H1 (cell line): ENCODE data around the gene TOP3B. TPM values are rescaled to one million over a fixed set of nuclear protein-coding genes. Genes with fewer than 3 reads are reported as not detected.

ENCODE experiments used
- NANOG ChIP-seq: IDR thresholded peaks from 2 replicates; pipeline ENCODE4 v1.6.1; 2011; ENCODE audit warnings: low read length, low read depth, mild to moderate bottlenecking, inconsistent platforms; ENCODE audit not compliant: insufficient read depth, poor library complexity, severe bottlenecking
- TCF12 ChIP-seq: IDR thresholded peaks from 2 replicates; pipeline ENCODE4 v1.6.1; 2011; ENCODE audit warnings: low read depth, mild to moderate bottlenecking, low read length
- polyA plus RNA-seq, 7 experiments: library from polyadenylated mRNA; depleted of rRNA in 3 of 7; stranded (reverse) in 5 of 7; unstranded in 2 of 7; fragments of >200 nt in 5 of 7; fragments of 200-250 nt in 2 of 7; gene quantifications; 1 replicate in 5 of 7; 2 replicates in 1 of 7; 4 replicates in 1 of 7; pipeline versions ENCODE4 v1.2.1 to v1.2.3, GENCODE V29; 2011 to 2013; ENCODE audit warnings: missing spikeins in 2 of 7, mixed read lengths in 2 of 7
- total RNA-seq: library from RNA; stranded (reverse); fragmentation: NEBNext Ultra II Directional; extraction: Animal tissue kit (Norgen Biotek cat#: 25700); gene quantifications from 2 replicates; pipeline ENCODE4 v1.2.1, GENCODE V29; 2021
- TF ChIP-seq, protein P1 (sequence below): IDR thresholded peaks from 2 replicates; pipeline ENCODE4 v1.6.1; 2012; ENCODE audit warnings: inconsistent platforms
- TF ChIP-seq, protein P2 (sequence below), 3 experiments: IDR thresholded peaks; 1 replicate in 2 of 3; 2 replicates in 1 of 3; pipeline versions ENCODE4 v1.5.1 to v1.6.1; 2011; ENCODE audit warnings: low read length in 3 of 3, mild to moderate bottlenecking in 3 of 3, inconsistent platforms in 2 of 3, low read depth in 1 of 3, moderate library complexity in 1 of 3; ENCODE audit not compliant: insufficient read depth in 1 of 3; ENCODE audit errors: control extremely low read depth in 1 of 3

TOP3B gene
- total and polyA plus RNA-seq, 2 of the 8 experiments (the other 6 are each of a cell fraction or from before 2014, with no cell fraction given) = 30.4 to 52.8 TPM

DNA sequence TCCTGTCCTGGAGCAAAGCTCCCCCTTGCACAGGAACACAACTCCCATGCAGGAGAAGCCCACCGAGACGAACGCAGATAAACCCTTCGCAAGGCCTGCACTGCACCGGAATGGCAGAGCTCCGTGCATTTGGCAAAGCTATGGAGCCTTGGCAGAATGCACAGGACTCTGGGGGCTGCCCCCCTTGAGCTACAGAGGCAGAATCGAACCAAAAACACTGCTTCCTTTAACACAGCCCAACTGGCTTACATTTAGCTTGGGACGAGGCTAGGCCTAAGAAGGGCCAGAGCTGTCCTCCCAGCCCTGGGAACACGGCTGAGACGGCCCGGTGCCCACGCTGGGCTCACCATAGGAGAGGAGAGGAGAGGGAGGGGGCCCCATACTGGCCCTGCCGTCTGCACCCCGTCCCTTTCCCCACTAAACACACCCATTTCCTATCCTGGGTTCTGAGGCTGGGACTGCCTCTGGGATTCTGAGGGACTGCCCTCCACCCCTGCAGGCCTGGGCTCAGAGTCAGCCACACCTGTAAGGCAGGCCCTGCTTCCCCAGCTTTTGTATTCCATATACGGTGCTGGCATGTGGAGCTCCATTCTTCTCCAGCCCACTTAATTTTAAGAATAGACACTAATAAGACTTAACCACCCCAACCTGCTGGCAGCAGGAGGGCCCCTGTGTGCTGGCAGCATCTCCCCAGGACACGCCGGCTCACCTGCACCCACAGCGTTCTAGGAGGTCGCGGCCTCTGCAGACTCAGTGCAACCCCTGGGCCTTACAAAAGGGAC is 62.9 kb downstream of the TOP3B start (continued):
- TF ChIP-seq NANOG (no peak), TCF12 (no peak)
- TF ChIP-seq, protein P1, sequence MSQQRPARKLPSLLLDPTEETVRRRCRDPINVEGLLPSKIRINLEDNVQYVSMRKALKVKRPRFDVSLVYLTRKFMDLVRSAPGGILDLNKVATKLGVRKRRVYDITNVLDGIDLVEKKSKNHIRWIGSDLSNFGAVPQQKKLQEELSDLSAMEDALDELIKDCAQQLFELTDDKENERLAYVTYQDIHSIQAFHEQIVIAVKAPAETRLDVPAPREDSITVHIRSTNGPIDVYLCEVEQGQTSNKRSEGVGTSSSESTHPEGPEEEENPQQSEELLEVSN = no peak
- TF ChIP-seq, protein P2, sequence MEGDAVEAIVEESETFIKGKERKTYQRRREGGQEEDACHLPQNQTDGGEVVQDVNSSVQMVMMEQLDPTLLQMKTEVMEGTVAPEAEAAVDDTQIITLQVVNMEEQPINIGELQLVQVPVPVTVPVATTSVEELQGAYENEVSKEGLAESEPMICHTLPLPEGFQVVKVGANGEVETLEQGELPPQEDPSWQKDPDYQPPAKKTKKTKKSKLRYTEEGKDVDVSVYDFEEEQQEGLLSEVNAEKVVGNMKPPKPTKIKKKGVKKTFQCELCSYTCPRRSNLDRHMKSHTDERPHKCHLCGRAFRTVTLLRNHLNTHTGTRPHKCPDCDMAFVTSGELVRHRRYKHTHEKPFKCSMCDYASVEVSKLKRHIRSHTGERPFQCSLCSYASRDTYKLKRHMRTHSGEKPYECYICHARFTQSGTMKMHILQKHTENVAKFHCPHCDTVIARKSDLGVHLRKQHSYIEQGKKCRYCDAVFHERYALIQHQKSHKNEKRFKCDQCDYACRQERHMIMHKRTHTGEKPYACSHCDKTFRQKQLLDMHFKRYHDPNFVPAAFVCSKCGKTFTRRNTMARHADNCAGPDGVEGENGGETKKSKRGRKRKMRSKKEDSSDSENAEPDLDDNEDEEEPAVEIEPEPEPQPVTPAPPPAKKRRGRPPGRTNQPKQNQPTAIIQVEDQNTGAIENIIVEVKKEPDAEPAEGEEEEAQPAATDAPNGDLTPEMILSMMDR (IDR thresholded peaks at IDR 0.05; ENCODE audit: control extremely low read depth in 1 of 3, insufficient read depth in 1 of 3, low read depth in 1 of 3, low read length in 3 of 3) = no peak
- TF ChIP-seq, all 59 proteins: peak for 0
